NCI-H524 treated with DMSO at 0.1 percent for 48 hours (cell line): ENCODE results near the gene KIAA1958.

Experiments used
- DNase-seq: peaks from one replicate; lab custom pipeline; 2025; lab: John Stamatoyannopoulos, UW

Gene KIAA1958, protein sequence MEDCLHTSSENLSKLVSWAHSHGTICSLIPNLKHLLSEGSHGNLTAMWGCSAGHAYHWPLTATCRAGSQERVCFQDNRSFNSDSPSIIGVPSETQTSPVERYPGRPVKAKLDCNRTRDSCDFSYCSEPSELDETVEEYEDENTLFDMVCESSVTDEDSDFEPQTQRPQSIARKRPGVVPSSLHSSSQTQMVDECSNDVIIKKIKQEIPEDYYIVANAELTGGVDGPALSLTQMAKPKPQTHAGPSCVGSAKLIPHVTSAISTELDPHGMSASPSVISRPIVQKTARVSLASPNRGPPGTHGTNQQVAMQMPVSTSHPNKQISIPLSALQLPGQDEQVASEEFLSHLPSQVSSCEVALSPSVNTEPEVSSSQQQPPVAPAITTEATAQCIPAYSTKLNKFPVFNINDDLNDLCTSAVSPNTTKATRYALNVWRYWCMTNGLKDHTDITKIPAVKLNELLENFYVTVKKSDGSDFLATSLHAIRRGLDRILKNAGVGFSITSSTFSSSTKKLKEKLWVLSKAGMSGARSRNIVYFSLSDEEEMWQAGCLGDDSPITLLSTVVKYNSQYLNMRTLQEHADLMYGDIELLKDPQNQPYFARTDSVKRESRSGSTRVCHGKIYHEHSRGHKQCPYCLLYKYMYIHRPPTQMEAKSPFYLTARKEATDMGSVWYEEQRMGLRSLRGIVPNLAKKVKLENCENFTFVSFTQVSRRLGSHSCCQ

DNA sequence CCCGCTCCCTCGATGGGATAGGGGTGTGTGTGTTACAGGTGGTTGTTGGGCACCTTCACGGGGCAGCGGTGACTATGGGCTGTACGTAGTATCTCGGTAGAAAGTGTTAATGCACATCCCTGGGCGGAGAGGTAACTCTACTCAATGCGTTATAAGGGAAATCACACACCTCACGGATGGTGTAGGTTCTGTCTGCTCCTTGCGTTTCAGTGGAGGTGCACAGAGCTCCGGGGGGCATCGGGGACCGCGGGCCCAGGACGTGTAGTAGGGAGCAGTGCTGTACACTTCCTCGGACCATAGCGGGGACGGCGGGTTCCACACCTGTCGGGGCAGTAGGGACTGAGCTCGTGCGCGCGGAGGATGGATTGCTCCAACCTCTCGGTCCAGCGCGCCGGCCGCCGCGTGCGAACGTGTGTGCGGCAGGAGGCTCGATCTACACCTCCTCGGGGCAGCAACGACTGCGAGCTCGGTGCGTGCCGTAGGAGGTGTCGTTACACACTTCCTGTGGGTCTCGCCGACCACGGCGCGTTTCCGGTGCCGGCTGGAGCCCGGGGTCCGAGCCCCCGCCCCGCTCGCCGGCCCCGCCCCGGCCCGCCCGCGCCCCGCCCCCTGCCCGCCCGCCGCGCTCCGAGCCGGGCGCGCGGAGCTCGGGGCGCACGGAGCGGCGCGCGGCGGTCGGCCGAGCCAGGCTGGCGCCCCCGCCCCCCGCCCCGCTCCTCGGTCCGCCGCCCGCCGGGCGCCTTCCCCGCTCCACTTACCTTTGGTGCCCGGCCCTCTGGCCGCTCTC lies at the start of gene KIAA1958:
Gene KIAA1958, plus strand, starts transcription at position 607 of the 787 bp plus-strand sequence. CDS start 87,254 bp downstream, outside the sequence.
- no peak for DNase-seq

DNA sequence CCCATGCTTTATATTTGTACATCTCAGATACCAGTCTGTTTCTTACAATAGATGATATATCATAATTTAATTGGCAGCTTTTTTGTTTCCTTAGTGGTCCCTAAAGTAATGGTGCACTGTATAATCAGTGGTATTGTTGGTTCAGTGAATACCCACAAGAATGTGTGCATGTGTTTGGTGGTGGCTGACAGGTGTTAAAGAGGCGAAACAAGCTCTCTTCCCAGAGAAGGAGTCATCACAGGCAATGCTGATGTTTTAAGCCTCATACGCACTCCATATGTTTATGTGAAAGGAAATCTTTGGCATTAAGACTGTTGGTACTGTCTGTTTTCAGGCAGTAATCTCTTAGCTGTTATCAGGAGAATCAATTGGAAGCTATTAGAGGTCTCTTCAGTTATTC lies 49.2 kb upstream of the KIAA1958 start:
- DNase-seq: peak; percentile 90

DNA sequence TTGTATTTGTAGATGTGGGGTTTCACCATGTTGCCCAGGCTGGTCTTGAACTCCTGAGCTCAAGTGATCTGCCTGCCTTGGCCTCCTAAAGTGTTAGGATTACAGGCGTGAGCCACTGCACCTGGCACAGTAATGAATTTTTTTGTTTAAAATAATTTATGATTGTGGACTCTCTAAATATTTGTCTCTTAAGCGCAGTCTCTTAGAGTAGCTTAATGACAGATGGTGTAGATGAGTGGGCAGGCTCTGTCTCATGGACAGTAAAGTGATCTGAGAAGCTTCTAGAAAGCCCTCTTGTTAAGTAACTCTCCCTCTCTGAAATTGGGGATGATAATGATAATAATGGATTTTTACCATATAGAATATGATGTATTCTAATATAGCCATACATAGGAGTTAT lies 47.5 kb upstream of the KIAA1958 start:
- DNase-seq: peak; percentile 93

DNA sequence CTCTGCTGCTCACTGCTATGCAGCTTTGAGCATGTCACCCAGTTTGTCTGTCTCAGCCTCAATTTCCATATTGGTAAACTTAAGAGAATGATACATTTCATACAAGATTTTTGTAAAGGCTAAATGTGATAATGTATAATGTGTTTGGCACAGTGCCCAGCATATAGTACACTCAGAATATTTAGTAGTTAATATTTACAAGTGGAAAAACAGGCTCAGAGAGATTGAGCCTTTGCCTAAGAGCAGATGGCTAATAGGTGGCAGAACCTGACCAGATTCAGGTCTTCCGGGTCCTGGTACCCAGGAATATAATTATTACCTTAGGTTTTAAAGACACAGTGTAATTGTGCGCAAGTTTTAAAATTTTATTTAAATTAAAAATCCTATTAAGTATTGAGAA lies 46.8 kb upstream of the KIAA1958 start:
- no peak for DNase-seq

DNA sequence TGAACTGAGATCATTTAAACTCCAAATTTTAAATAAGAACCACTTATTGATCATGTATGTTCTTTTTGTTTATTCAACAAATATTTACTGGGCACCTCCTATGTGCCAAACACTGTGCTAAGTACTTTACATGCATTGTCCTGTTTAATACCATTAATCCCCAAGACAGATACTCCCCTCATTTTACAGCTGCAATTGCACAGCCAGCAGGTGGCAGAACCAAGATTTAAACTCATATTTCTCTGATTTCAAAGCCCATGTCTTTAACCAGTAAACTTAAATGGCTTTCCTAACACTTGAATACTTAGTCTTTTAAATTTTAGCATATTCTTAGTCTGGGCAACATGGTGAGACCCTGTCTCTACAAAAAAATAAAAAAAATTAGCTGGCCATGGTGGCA lies 43.4 kb upstream of the KIAA1958 start:
- DNase-seq: peak; percentile 18

DNA sequence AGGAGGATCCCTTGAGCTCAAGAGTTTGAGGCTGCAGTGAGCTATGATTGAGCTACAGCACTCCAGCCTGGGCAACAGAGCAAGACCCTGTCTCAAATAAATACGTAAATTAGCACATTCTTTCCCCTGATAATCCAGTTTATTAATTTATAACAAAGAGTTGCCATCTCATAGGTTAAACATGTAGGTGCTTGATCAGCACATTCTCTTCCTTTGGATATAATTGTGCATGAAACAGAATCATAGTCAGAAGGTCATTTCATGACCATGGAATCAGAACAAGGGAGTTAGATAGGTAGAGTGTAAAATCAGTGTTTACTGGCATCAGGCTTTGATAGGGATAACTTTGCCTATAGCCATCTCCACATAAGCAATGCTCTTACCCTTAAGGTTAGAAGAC lies 43.0 kb upstream of the KIAA1958 start:
- DNase-seq: no peak

DNA sequence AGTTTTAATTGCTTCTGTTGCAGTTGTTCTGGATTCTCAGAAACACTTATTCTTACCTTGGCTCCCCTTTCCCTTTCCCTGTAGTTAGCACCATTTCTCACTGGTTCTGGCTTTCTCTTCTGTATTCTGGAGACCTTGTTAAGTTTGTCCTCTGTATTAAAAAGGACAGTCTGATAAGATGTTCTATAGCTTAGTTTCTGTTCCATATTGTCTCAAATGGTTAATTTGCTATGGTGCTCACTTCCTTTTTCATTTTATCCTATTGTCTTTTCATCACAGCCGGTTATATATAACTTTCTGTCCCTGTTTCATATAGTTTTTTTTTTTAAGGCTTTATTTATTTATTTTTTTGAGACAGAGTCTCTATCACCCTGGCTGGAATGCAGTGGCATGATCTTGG lies 41.4 kb upstream of the KIAA1958 start:
- DNase-seq: no peak

DNA sequence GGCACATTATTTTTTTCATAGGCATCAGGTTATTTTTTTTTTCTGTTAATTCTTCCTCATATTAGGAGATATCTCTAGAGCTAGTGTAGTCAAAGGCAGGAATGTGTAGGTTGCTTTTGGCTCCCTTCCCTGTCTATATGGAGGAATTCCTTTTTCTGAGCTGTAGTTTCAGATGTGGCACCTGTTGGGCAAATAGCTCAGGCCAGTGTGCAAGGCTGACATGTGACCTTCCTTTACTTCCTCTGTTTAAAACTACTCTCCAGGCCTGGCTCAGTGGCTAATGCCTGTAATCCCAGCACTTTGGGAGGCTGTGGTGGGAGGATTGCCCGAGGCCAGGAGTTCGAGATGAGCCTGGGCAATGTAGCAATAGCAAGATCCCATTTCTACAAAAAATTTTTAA lies 40.5 kb upstream of the KIAA1958 start:
- DNase-seq: no peak

DNA sequence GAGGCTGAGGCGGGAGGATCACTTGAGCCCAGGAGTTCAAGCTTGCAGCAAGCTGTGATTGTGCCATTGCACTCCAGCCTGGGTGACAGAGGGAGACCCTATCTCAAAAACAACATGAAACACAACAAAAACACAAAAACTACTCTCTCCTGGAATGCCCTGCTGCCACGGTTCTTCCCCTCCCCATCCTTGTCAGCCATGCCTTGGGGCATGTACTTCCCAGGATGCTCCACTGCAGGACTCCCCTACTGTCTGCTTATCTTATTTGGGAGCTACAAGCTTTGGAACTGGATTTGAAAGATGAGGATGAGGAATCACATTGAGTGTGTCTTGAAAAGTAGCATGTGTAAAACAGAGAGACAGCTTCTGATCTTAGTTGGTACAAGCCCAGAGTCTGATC lies 40.1 kb upstream of the KIAA1958 start:
- DNase-seq: no peak

DNA sequence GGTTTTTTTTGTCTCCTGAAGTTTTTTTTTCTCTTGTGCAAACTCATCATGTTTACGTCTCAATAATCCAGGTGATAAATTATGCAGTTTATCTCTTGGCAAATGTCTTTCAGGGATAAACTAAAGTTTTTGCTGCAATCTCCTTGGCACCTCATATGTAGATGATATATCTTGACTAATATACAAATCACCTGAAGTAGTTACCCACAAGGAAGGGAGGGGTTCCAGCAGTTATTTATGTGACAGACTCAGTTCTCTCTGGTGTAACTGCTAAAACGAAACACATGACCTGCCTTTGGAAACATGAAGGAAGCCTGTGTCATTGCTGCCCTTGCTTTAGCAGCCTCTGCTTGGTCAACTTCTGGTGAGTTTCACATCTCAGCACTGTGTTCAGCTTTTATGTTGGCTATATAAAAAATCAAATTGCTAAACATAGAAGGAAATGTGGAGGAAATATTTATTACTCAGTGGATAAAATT lies 39.3 kb upstream of the KIAA1958 start:
- DNase-seq: no peak

DNA sequence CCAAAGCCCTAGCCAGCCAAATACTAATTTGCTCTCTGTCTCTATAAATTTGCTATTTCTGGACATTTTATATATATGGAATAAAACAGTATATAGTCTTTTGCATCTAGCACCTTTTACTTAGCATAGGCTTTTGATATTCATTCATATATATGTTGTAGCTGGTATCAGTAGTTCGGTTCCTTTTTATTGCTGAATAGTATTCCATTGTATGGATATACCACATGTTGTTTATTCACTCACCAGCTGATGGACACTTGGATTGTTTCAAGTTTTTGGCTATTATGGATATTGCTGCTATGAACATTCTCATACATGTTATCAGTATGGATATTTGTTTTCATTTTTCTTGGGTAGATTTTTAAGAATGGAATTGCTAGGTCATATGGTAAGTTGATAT lies 23.8 kb upstream of the KIAA1958 start:
- no peak for DNase-seq

DNA sequence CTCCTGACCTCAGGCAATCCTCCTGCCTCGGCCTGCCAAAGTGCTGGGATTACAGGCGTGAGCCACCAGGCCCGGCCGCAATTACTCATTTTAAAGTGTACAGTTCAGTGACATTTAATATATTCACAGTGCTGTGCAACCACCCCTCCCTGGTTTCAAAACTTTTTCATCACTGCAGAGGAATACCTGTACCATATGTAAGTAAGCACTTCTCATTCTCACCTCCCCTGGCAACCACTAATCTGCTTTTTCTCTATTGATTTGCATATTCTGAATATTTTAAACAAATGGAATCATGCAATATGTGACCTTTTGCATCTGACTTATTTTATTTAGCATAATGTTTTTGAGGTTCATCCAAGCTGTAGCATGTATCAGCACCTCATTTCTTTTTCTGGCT lies 21.3 kb upstream of the KIAA1958 start:
- DNase-seq: no peak

DNA sequence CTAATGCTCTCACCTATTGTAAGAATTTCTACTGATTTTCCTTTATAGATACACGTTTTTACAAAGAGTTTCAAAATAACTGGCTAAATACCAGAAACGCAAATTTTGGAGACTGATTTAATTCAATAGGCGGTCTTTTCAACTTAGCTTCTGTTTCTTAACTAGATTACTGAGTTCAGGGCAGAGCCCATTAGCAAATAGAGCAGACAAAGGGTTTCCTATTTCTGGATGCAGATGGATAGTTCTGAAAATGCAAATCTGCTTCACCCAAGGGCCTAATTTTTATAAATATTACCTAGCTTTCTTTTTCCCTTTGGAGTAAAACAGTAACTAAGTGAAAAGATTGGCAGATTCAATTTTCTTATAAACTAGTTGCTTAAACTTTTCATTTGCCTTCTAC lies 13.6 kb upstream of the KIAA1958 start:
- DNase-seq: no peak

DNA sequence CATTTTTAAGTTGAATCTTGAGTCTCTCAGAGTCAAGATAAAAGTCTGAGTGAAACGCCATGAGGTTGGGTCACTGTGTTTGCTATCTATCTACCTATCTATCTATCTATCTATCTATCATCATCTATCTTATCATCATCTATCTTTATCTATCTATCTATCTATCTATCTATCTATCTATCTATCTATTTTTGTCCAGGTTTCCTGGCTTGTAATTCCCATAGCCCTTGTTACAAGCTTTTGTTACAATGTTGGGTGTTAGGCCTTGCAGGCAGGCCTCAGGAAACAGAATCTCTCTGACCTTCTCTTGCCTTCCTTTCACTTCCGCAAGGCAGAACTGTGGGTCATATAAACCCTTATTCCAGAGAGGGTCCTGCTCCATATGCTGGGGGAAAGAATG lies 12.6 kb upstream of the KIAA1958 start:
- no peak for DNase-seq

DNA sequence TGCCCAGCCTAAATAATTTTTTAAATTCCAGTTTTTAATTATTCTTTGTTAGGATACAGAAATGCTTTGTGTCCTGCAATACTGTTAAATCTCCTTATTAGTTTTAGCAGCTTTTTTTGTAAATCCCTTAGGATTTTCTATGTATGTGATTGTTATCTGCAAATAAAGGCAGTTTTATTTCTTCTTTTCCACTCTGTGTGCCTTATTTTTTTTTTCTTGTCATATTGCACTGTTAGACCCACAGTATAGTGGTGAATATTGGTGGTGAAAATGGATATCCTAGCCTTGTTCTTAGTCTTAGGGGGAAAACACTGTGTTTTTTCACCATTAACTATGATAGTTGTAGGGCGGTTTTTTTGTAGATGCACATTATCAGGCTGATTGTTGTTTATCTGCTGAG lies 11.3 kb upstream of the KIAA1958 start:
- no peak for DNase-seq

DNA sequence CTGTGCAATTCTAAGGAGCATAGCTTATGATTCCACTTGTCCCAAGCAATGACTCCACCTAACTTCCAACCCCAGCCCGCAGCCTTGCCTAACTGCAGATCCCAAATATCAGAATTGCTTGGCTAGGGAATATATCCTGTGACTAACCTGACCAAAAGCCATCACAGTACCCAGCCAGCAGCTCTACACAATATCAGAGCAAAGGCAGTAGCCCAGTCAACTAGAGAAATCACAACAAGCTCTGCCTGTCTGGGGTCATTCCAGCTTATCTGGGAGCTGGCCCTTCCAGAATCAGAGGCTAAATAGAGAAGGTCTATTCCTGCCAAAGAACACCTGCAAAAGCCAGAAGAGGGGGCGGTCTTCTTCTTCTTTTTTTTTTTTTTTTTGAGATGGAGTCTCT lies 9.3 kb upstream of the KIAA1958 start:
- DNase-seq: no peak

DNA sequence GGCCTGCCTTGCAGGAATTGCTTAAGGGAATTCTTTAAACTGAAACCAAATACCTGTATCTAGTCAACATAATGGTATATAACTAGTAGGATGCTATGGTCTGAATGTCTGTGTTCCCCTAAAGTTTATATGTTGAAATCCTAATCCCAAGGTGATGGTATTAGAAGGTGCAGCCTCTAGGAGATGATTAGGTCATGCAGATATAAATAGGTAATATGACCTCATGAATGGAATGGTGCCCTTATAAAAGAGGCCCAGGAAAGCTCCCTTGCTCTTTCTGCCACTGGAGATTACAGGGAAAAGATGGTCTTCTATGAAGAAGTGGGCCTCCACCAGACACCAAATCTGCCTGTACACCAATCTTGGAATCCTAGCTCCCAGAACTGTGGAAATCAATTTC lies 7.4 kb upstream of the KIAA1958 start:
- DNase-seq: no peak

DNA sequence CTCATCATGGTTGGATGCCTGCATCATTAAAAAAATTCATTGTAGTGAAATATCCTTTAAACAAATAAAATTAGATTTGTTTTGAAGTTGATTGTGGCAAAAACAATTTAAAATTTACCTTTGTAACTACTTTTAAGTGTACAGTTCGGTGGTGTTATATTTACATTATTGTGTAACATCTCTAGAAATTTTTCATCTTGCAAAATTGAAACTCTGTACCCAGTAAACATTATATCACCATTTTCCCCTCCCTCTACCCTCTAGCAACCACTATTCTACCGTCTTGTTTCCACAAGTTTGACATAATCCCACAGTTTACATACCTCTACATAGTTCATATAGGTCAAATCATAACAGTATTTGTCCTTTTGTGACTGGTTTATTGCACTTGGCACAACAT lies 2.0 kb upstream of the KIAA1958 start:
- no peak for DNase-seq

DNA sequence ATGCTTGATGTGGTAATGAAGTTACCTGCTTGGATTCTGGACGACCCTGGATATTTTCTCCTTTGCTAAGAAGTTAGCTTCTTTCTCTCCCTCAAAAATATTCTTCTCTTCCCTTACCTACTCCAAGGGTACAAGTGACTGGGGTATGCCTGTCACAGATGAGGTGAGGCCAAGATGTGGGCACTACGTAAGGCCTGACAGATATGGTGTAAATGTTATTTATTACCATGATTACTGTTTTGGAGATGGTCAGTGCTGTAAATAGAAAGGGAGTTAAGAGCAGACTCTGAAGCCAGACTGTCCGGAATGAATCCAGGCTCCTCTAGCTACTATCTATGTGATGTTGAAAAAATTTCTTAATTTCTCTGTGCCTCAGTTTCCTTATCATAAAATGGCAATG lies 1.1 kb upstream of the KIAA1958 start:
- DNase-seq: no peak

DNA sequence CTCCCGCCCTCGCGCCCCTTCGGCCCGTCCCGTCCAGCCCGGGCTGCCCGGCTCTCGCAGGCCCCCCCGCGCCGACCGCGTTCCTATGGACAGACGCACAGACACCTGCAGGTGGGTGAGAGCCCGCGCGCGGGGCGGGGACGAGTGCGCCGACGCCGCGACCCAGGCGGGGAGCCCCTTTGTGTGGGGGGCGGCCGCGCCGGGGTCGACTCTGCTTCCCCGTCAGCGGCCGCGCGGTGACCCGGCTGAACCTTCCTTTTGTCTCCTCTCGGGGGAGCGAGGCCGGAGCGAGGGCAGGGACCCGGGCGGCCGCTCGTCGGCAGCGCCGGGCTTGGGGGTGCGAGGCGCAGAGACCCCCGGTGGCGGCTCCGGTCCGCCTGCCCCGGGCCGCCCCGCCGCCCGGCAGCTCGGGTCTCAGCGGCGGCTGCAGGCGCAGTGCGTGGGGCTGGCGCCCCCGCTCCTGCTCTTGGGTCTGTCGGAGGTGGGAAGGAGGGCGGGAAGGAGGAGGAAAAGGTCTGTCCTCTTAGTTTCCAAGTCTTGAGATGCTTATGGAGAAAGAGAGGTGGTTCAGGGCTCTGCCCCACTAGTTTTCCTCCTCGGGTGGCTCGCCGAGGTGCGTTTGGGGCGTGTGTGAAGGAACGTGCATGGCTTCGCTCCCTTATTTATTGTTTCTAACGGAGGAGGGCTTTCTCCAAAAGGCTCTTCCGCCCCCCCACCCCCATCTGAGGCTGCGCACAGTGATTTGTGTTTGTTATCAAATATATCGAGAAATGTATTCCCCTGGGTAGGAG lies 576 bp downstream of the KIAA1958 start:
- no peak for DNase-seq

DNA sequence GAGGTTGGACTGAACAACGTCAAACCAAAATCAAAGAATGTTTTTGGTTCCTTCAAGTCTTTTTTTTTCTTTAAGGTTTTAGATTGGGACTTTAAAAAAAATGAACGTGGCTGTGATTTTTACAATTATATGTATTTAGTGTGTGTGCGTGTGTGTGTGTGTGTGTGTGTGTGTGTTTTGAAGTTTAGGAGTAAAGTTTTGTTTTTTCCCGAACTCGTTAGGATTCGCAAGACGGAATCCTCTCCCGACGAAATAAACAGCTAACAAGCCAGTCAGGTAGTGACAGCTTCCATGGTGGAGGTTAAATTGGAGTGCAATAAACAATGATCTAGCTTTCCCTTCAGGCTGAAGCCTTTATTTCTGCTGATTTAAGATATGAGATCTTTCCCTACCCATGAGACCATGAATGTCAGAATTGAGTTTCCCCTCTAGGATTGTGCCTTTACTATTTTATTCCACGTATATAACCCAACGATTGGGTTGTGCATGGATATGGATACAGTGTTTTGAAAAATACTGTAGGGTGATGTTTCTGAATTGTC lies 1.2 kb downstream of the KIAA1958 start:
- no peak for DNase-seq
